Mesenchymal stem cell (in vitro differentiated cells and primary cell): ENCODE measurements around the gene ZCCHC9.

ENCODE experiments used
- DNase-seq: peaks from one replicate; pipeline ENCODE4 v3.0.0-alpha.2; 2013
- H2AFZ ChIP-seq: one replicate; pipeline ENCODE4 v1.6.1; 2013; ENCODE audit warnings: low read depth, mild to moderate bottlenecking, control low read depth, inconsistent platforms, low read length, moderate library complexity
- H2AK5ac ChIP-seq: 2 replicates; pipeline ENCODE4 v1.6.1; 2013; ENCODE audit warnings: low read length, moderate library complexity, mild to moderate bottlenecking, inconsistent platforms; ENCODE audit not compliant: severe bottlenecking
- H2BK120ac ChIP-seq: one replicate; pipeline ENCODE4 v1.6.1; 2013; ENCODE audit warnings: low read depth, mild to moderate bottlenecking, inconsistent platforms, low read length, moderate library complexity
- H2BK12ac ChIP-seq, 2 experiments: one replicate each; pipeline ENCODE4 v1.6.1; 2013; ENCODE audit warnings: inconsistent platforms in 2 of 2, low read length in 2 of 2, mild to moderate bottlenecking in 2 of 2, moderate library complexity in 2 of 2, control low read depth in 1 of 2
- H2BK15ac ChIP-seq: one replicate; pipeline ENCODE4 v1.6.1; 2013; ENCODE audit warnings: mild to moderate bottlenecking, low read depth, inconsistent platforms; ENCODE audit not compliant: poor library complexity, severe bottlenecking
- H2BK5ac ChIP-seq: 2 replicates; pipeline ENCODE4 v1.6.1; 2013; ENCODE audit warnings: low read depth, mild to moderate bottlenecking, low read length, control low read depth, inconsistent platforms; ENCODE audit not compliant: poor library complexity, severe bottlenecking
- H3K14ac ChIP-seq, 2 experiments: one replicate each; pipeline ENCODE4 v1.6.1; 2013; ENCODE audit warnings: inconsistent platforms in 2 of 2, low read length in 2 of 2, control low read depth in 1 of 2, mild to moderate bottlenecking in 1 of 2, moderate library complexity in 1 of 2
- H3K18ac ChIP-seq, 2 experiments: one replicate each; pipeline ENCODE4 v1.6.1; 2013; ENCODE audit warnings: inconsistent platforms in 2 of 2, low read length in 2 of 2, control low read depth in 1 of 2, low read depth in 1 of 2, mild to moderate bottlenecking in 1 of 2
- H3K23ac ChIP-seq, 2 experiments: one replicate each; pipeline ENCODE4 v1.6.1; 2013; ENCODE audit warnings: inconsistent platforms in 2 of 2, low read length in 2 of 2, mild to moderate bottlenecking in 2 of 2, moderate library complexity in 2 of 2, control low read depth in 1 of 2
- H3K27ac ChIP-seq: 2 replicates; pipeline ENCODE4 v1.5.1; 2013; ENCODE audit warnings: mild to moderate bottlenecking, moderate library complexity, low read length, control low read depth, inconsistent platforms; ENCODE audit not compliant: poor library complexity, severe bottlenecking
- H3K27me3 ChIP-seq, 2 experiments: 2 replicates each; pipeline versions ENCODE4 v1.6.1 to v1.7.0; 2013; ENCODE audit warnings: low read length in 2 of 2, mild to moderate bottlenecking in 2 of 2, moderate library complexity in 2 of 2, control low read depth in 1 of 2, inconsistent platforms in 1 of 2; ENCODE audit not compliant: control insufficient read depth in 1 of 2, insufficient read depth in 1 of 2
- H3K36me3 ChIP-seq, 2 experiments: 2 replicates each; pipeline versions ENCODE4 v1.6.1 to v1.7.0; 2013; ENCODE audit warnings: low read length in 2 of 2, control low read depth in 1 of 2, inconsistent platforms in 1 of 2, low read depth in 1 of 2, mild to moderate bottlenecking in 1 of 2; ENCODE audit not compliant: insufficient read depth in 2 of 2, control insufficient read depth in 1 of 2
- H3K4ac ChIP-seq, 2 experiments: one replicate each; pipeline ENCODE4 v1.6.1; 2013; ENCODE audit warnings: inconsistent platforms in 2 of 2, low read length in 2 of 2, mild to moderate bottlenecking in 2 of 2, moderate library complexity in 2 of 2, control low read depth in 1 of 2, low read depth in 1 of 2
- H3K4me1 ChIP-seq: 2 replicates; pipeline ENCODE4 v1.6.1; 2013; ENCODE audit warnings: low read depth, low read length, control low read depth; ENCODE audit not compliant: control insufficient read depth, insufficient read depth
- H3K4me2 ChIP-seq: 2 replicates; pipeline ENCODE4 v1.6.1; 2013; ENCODE audit warnings: low read length, mild to moderate bottlenecking, inconsistent platforms; ENCODE audit not compliant: poor library complexity, severe bottlenecking
- H3K4me3 ChIP-seq, 2 experiments: 2 replicates each; pipeline versions ENCODE4 v1.5.1 to v1.7.0; 2013; ENCODE audit warnings: low read length in 2 of 2, mild to moderate bottlenecking in 2 of 2, control low read depth in 1 of 2, low read depth in 1 of 2; ENCODE audit not compliant: insufficient read depth in 1 of 2
- H3K79me1 ChIP-seq: replicated peaks from 2 replicates; pipeline ENCODE4 v1.6.1; 2013; ENCODE audit warnings: mild to moderate bottlenecking, control low read depth, low read length, inconsistent platforms; ENCODE audit not compliant: poor library complexity, severe bottlenecking
- H3K9ac ChIP-seq: 2 replicates; pipeline ENCODE4 v1.7.0; 2013; ENCODE audit warnings: mild to moderate bottlenecking, low read length, moderate library complexity
- H3K9me3 ChIP-seq: 2 replicates; pipeline ENCODE4 v1.7.0; 2013; ENCODE audit warnings: mild to moderate bottlenecking, low read length; ENCODE audit not compliant: control insufficient read depth
- H4K8ac ChIP-seq: one replicate; pipeline ENCODE4 v1.6.1; 2013; ENCODE audit warnings: inconsistent platforms, mild to moderate bottlenecking, low read length, moderate library complexity
- H4K91ac ChIP-seq: one replicate; pipeline ENCODE4 v1.6.1; 2013; ENCODE audit warnings: mild to moderate bottlenecking, low read length, inconsistent platforms
- WGBS: methylation state at CpG from one replicate; pipeline ENCODE4 v1.1.7; 2013; ENCODE audit warnings: mixed read lengths; 5-methylcytosine and 5-hydroxymethylcytosine counted together

The ZCCHC9 gene

DNA sequence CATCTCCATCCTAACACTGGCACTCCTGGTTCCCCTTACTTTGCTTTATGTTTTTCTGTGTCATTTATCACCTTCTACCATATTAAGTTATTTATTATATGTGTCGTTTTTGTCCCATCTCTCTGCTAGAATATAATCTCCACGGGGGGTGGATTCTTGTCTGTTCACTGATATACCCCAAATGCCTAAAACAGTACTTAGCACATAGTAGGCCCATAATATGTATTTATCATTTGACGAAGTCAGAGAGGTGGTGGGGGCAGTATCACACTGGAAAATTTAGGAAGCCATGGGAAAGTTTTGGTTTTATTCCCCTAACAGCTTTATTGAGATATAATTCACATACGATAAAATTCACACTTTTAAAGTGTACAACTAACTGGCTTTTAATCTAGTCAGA, 14.4 kb downstream of the ZCCHC9 start:
- H3K27me3 ChIP-seq, result no peaks in the 10 kb centered on the region
- no peak overlapping the region for H3K18ac ChIP-seq
- H3K27ac ChIP-seq, result no peak overlapping the region
- no peak overlapping the region for H2AFZ ChIP-seq
- H3K9ac ChIP-seq, result no peak overlapping the region
- H2BK5ac ChIP-seq, result no peak overlapping the region
- H4K91ac ChIP-seq, result no peak overlapping the region
- no peaks in the 10 kb centered on the region for H3K4me1 ChIP-seq
- no peak overlapping the region for H3K4ac ChIP-seq
- peaks cover 2 to 45% of the 10 kb centered on the region in 2 experiments for H3K36me3 ChIP-seq
- H3K9me3 ChIP-seq, result no peaks in the 10 kb centered on the region
- DNase-seq, result no peak
- no peak overlapping the region for H3K4me2 ChIP-seq
- H3K4me3 ChIP-seq, result no peak overlapping the region
- H2BK15ac ChIP-seq, result no peak overlapping the region
- H4K8ac ChIP-seq, result no peak overlapping the region
- no peak overlapping the region for H2BK120ac ChIP-seq
- no peak overlapping the region for H3K23ac ChIP-seq
- H2BK12ac ChIP-seq, result no peak overlapping the region
- no peak overlapping the region for H2AK5ac ChIP-seq
- no peak overlapping the region for H3K14ac ChIP-seq
- 100% methylated on average over 1 of the region's 4 CpGs for WGBS
- H3K79me1 ChIP-seq, result no peaks in the 10 kb centered on the region

DNA sequence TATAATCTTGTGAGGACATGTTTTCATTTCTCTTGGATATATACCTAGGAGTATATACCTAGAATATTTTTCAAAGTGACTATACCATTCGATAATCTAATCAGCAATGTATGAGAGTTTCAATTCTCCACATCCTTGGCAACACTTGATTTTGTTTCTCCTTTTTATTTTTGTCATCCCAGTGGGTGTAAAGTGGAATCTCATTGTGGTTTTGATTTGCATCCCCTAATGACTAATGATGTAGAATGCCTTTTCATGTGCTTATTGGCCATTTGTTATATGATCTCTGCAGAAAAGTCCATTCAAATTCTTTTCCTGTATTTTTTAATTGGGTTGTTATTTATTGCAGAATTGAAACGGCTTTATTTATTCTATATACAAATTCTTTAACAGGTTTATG, 15.2 kb downstream of the ZCCHC9 start:
- Histone ChIP-seq H2AK5ac (no peak overlapping the region), H3K4me1 (no peaks in the 10 kb centered on the region), H3K79me1 (no peaks in the 10 kb centered on the region), H3K27me3 (no peaks in the 10 kb centered on the region), H3K27ac (no peak overlapping the region), H4K8ac (no peak overlapping the region), H2AFZ (no peak overlapping the region), H3K9ac (no peak overlapping the region), H2BK120ac (no peak overlapping the region), H3K23ac (no peak overlapping the region), H3K4ac (no peak overlapping the region), H3K9me3 (no peaks in the 10 kb centered on the region), H2BK5ac (no peak overlapping the region), H3K18ac (no peak overlapping the region), H2BK12ac (no peak overlapping the region), H3K4me3 (no peak overlapping the region), H3K36me3 (peaks cover 2 to 38% of the 10 kb centered on the region in 2 experiments), H2BK15ac (no peak overlapping the region), H3K14ac (no peak overlapping the region), H4K91ac (no peak overlapping the region), H3K4me2 (no peak overlapping the region)
- WGBS, result no CpG with 5 or more reads among the region's 2 CpGs
- DNase-seq, result no peak

DNA sequence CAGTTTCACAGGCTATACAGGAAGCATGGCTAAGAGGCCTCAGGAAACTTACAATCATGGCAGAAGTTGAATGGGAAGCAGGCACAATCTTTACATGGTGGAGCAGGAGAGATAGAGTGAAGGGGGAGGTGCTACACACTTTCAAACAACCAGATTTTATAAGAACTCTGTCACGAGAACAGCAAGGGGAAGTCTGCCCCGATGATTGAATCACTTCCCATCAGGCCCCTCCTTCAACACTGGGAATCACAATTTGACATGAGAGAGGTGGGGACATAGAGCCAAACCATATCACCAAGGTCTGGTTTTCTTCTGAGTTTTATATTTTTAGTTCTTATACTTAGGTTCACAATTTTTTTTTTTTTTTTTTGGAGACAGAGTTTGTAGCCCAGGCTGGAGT, 16.1 kb downstream of the ZCCHC9 start:
- H3K36me3 ChIP-seq, result peaks cover 2 to 28% of the 10 kb centered on the region in 2 experiments
- no peak overlapping the region for H3K4ac ChIP-seq
- H4K91ac ChIP-seq, result no peak overlapping the region
- no peaks in the 10 kb centered on the region for H3K9me3 ChIP-seq
- H3K14ac ChIP-seq, result no peak overlapping the region
- no peaks in the 10 kb centered on the region for H3K27me3 ChIP-seq
- H2BK5ac ChIP-seq, result no peak overlapping the region
- no peak overlapping the region for H2AK5ac ChIP-seq
- no peak overlapping the region for H2AFZ ChIP-seq
- H3K9ac ChIP-seq, result no peak overlapping the region
- H3K79me1 ChIP-seq, result no peaks in the 10 kb centered on the region
- H3K4me2 ChIP-seq, result no peak overlapping the region
- no peak overlapping the region for H3K4me3 ChIP-seq
- no peak overlapping the region for H3K18ac ChIP-seq
- DNase-seq, result no peak
- no peak overlapping the region for H2BK120ac ChIP-seq
- WGBS, result no CpG with 5 or more reads among the region's 2 CpGs
- H3K27ac ChIP-seq, result no peak overlapping the region
- no peak overlapping the region for H2BK15ac ChIP-seq
- H3K4me1 ChIP-seq, result no peaks in the 10 kb centered on the region
- H2BK12ac ChIP-seq, result no peak overlapping the region
- no peak overlapping the region for H4K8ac ChIP-seq
- no peak overlapping the region for H3K23ac ChIP-seq

DNA sequence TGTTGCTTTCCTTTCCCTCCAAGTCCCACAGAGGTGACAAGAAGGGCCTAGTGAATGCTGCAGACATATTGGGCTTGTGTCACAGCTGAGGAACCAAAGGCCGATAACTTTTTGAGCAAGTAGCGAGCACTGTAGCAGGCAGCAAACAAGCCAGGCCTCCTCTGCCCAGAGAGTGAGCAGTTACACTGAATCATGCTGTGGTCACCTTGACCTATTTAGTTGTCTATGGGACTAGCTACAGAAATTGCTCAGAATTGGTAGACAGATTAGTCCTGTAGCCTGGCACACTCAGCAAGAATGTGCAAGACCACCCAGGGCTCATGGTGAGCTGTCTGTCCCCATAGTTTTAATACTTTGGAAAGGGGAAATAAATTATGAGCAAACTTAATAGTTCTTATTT, 25.2 kb downstream of the ZCCHC9 start:
- no peak overlapping the region for H2BK120ac ChIP-seq
- 84% methylated on average over 2 of the region's 2 CpGs for WGBS
- H2BK12ac ChIP-seq, result no peak overlapping the region
- no peak for DNase-seq
- no peak overlapping the region for H3K9ac ChIP-seq
- H3K18ac ChIP-seq, result no peak overlapping the region
- no peaks in the 10 kb centered on the region for H3K9me3 ChIP-seq
- no peak overlapping the region for H2AFZ ChIP-seq
- no peak overlapping the region for H3K4ac ChIP-seq
- no peak overlapping the region for H3K4me3 ChIP-seq
- no peaks in the 10 kb centered on the region for H3K4me1 ChIP-seq
- H3K36me3 ChIP-seq, result no peaks in the 10 kb centered on the region
- no peak overlapping the region for H3K14ac ChIP-seq
- H2BK5ac ChIP-seq, result no peak overlapping the region
- no peak overlapping the region for H3K4me2 ChIP-seq
- no peak overlapping the region for H4K8ac ChIP-seq
- H3K27ac ChIP-seq, result no peak overlapping the region
- no peaks in the 10 kb centered on the region for H3K27me3 ChIP-seq
- H2BK15ac ChIP-seq, result no peak overlapping the region
- no peaks in the 10 kb centered on the region for H3K79me1 ChIP-seq
- H3K23ac ChIP-seq, result no peak overlapping the region
- no peak overlapping the region for H4K91ac ChIP-seq
- H2AK5ac ChIP-seq, result no peak overlapping the region
